Esophagus muscularis mucosa (tissue), 3 donors: Measurements from ENCODE around the gene ACAP3.

ENCODE experiments used
- POLR2A ChIP-seq: fragments of 450-650 bp; IDR thresholded peaks from one replicate; pipeline ENCODE4 v1.6.1; 2017; ENCODE audit warnings: antibody characterized with exemption, moderate library complexity, mild to moderate bottlenecking, low read depth
- POLR2AphosphoS5 ChIP-seq, 2 donors: sonication (generic); formaldehyde crosslinking; IDR thresholded peaks; one replicate each; pipeline ENCODE4 v1.6.1; 2017; ENCODE audit warnings: antibody characterized with exemption in 2 of 2
- TF ChIP-seq, protein P1 (sequence below), 3 experiments: fragments of 200-600 bp in 2 of 3; fragments of 450-650 bp in 1 of 3; sonication (generic) in 2 of 3; IDR thresholded peaks; one replicate each; pipeline ENCODE4 v1.5.1; 2017 to 2019; ENCODE audit warnings: antibody characterized with exemption in 3 of 3, mild to moderate bottlenecking in 2 of 3, moderate library complexity in 1 of 3

DNA sequence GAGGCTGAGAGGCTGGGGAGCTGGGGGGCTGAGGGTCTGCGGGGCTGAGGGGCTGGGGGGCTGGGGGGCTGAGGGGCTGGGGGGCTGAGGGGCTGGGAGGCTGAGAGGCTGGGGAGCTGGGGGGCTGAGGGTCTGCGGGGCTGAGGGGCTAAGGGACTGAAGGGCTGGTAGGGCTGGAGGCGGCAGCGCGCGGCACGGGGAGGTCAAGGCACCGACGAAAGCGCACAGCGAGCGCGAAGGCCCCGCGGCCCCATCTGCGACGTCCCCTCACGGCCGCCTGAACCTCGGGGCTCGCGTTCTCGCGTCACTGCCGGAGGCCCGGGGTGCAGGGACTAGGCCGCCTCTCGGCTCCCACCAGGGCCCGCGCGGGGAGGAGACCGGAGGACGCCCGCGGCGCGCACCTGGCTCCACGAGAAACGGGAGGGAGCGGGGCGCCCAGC, 16.4 kb upstream of the ACAP3 start:
- TF ChIP-seq, protein P1, sequence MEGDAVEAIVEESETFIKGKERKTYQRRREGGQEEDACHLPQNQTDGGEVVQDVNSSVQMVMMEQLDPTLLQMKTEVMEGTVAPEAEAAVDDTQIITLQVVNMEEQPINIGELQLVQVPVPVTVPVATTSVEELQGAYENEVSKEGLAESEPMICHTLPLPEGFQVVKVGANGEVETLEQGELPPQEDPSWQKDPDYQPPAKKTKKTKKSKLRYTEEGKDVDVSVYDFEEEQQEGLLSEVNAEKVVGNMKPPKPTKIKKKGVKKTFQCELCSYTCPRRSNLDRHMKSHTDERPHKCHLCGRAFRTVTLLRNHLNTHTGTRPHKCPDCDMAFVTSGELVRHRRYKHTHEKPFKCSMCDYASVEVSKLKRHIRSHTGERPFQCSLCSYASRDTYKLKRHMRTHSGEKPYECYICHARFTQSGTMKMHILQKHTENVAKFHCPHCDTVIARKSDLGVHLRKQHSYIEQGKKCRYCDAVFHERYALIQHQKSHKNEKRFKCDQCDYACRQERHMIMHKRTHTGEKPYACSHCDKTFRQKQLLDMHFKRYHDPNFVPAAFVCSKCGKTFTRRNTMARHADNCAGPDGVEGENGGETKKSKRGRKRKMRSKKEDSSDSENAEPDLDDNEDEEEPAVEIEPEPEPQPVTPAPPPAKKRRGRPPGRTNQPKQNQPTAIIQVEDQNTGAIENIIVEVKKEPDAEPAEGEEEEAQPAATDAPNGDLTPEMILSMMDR (IDR thresholded peaks at IDR 0.05) = no peak
- no peak for TF ChIP-seq POLR2AphosphoS5 (IDR thresholded peaks at IDR 0.05)
- TF ChIP-seq POLR2A = no peak
